CD14-positive monocyte (primary cell): ENCODE measurements around the gene MEX3A. TPM values are rescaled to one million over a fixed set of nuclear protein-coding genes. Genes with fewer than 3 reads are reported as not detected.

Experiments
- DNase-seq, 3 donors: peaks; one replicate each; pipeline ENCODE4 v3.0.0-alpha.2; 2011 to 2022
- H2AFZ ChIP-seq: 2 replicates; pipeline ENCODE4 v1.6.0; 2012; ENCODE audit warnings: mild to moderate bottlenecking, low read depth, low read length, inconsistent platforms; ENCODE audit not compliant: insufficient read depth, poor library complexity, severe bottlenecking
- H3K27ac ChIP-seq, 2 donors: 1 replicate in 1 of 2; 2 replicates in 1 of 2; pipeline ENCODE4 v1.5.1; 2012 to 2013; ENCODE audit warnings: low read length in 2 of 2, control low read depth in 1 of 2, inconsistent platforms in 1 of 2, low read depth in 1 of 2, mild to moderate bottlenecking in 1 of 2
- H3K27me3 ChIP-seq, 2 donors: one replicate each; pipeline versions ENCODE4 v1.6.0 to v1.6.1; 2011 to 2013; ENCODE audit warnings: low read length in 2 of 2; ENCODE audit not compliant: control insufficient read depth in 2 of 2, insufficient read depth in 2 of 2
- H3K36me3 ChIP-seq, 2 donors: replicated peaks in 1 of 2; 1 replicate in 1 of 2; 2 replicates in 1 of 2; pipeline versions ENCODE4 v1.5.1 to v1.6.1; 2012 to 2013; ENCODE audit warnings: low read length in 2 of 2, control low read depth in 1 of 2, inconsistent platforms in 1 of 2, mild to moderate bottlenecking in 1 of 2; ENCODE audit not compliant: insufficient read depth in 2 of 2, control insufficient read depth in 1 of 2
- H3K4me1 ChIP-seq, 2 donors: 1 replicate in 1 of 2; 2 replicates in 1 of 2; pipeline versions ENCODE4 v1.5.1 to v1.6.1; 2012 to 2013; ENCODE audit warnings: low read length in 2 of 2, control low read depth in 1 of 2, inconsistent platforms in 1 of 2, mild to moderate bottlenecking in 1 of 2, moderate library complexity in 1 of 2; ENCODE audit not compliant: insufficient read depth in 2 of 2, control insufficient read depth in 1 of 2
- H3K4me2 ChIP-seq: replicated peaks from 2 replicates; pipeline ENCODE3; 2012; ENCODE audit warnings: low read length, moderate library complexity, mild to moderate bottlenecking; ENCODE audit not compliant: poor library complexity, severe bottlenecking; ENCODE audit errors: extremely low read depth
- H3K4me3 ChIP-seq, 3 experiments: fragments of 200-600 bp in 1 of 3; sonication (generic) in 1 of 3; replicated peaks in 1 of 3; 1 replicate in 2 of 3; 2 replicates in 1 of 3; pipeline ENCODE4 v1.5.1; 2011 to 2013; ENCODE audit warnings: low read length in 3 of 3, mild to moderate bottlenecking in 3 of 3, control low read depth in 2 of 3, low read depth in 2 of 3, inconsistent platforms in 1 of 3, moderate library complexity in 1 of 3
- H3K79me2 ChIP-seq: 2 replicates; pipeline ENCODE4 v1.6.0; 2012; ENCODE audit warnings: mild to moderate bottlenecking, control low read depth, inconsistent platforms, low read length, moderate library complexity; ENCODE audit not compliant: insufficient read depth
- H3K9ac ChIP-seq: 2 replicates; pipeline ENCODE4 v1.6.0; 2017; ENCODE audit warnings: low read length, mild to moderate bottlenecking; ENCODE audit not compliant: insufficient read depth, poor library complexity, severe bottlenecking
- H3K9me3 ChIP-seq, 2 donors: replicated peaks in 1 of 2; 1 replicate in 1 of 2; 2 replicates in 1 of 2; pipeline versions ENCODE4 v1.5.1 to v1.6.1; 2012 to 2013; ENCODE audit warnings: low read length in 2 of 2, control low read depth in 1 of 2; ENCODE audit not compliant: control insufficient read depth in 1 of 2, insufficient read depth in 1 of 2
- H4K20me1 ChIP-seq: 2 replicates; pipeline ENCODE4 v1.6.0; 2012; ENCODE audit warnings: mild to moderate bottlenecking, low read length, control low read depth, moderate library complexity; ENCODE audit not compliant: insufficient read depth
- H3K27ac Mint-ChIP-seq, 7 donors: one replicate each; pipeline ENCODE4 v1.8.0; 2020; ENCODE audit warnings: mild to moderate bottlenecking in 7 of 7, mixed read lengths in 7 of 7, moderate library complexity in 6 of 7, inconsistent platforms in 2 of 7
- H3K27me3 Mint-ChIP-seq, 3 donors: one replicate each; pipeline ENCODE4 v1.8.0; 2021 to 2022; ENCODE audit warnings: low read depth in 3 of 3, mild to moderate bottlenecking in 3 of 3, mixed read lengths in 3 of 3, moderate library complexity in 3 of 3, inconsistent platforms in 1 of 3
- H3K36me3 Mint-ChIP-seq, 2 donors: one replicate each; pipeline ENCODE4 v1.8.0; 2020; ENCODE audit warnings: mixed read lengths in 2 of 2, inconsistent platforms in 1 of 2, mild to moderate bottlenecking in 1 of 2
- H3K4me1 Mint-ChIP-seq: one replicate; pipeline ENCODE4 v1.8.0; 2020; ENCODE audit warnings: mild to moderate bottlenecking, mixed read lengths
- H3K4me3 Mint-ChIP-seq, 2 donors: one replicate each; pipeline ENCODE4 v1.8.0; 2020; ENCODE audit warnings: mild to moderate bottlenecking in 2 of 2, mixed read lengths in 2 of 2, moderate library complexity in 1 of 2
- H3K9me3 Mint-ChIP-seq, 7 donors: one replicate each; pipeline ENCODE4 v1.8.0; 2020 to 2022; ENCODE audit warnings: mixed read lengths in 7 of 7, mild to moderate bottlenecking in 6 of 7, moderate library complexity in 6 of 7, inconsistent platforms in 2 of 7
- WGBS: methylation state at CpG from one replicate; pipeline ENCODE4 v1.1.5; 2013; ENCODE audit warnings: missing lambda C conversion rate; ENCODE audit not compliant: insufficient coverage; 5-methylcytosine and 5-hydroxymethylcytosine counted together
- intact Hi-C, 2 donors: fragments of 100-400 bp; cut with micrococcal nuclease; formaldehyde crosslinking; loops; one replicate each; pipeline versions ENCODE4 v1.15.0 to v1.15.1; 2023
- polyA plus RNA-seq, 3 donors: library from polyadenylated mRNA; depleted of rRNA in 1 of 3; unstranded in 2 of 3; stranded (reverse) in 1 of 3; fragments of 300-500 nt in 2 of 3; fragments of >200 nt in 1 of 3; fragmentation: Illumina TruSeq in 2 of 3; gene quantifications; 1 replicate in 2 of 3; 2 replicates in 1 of 3; pipeline ENCODE4 v1.2.3, GENCODE V29; 2012 to 2021
- TF ChIP-seq, protein P1 (sequence below): fragments of 200-600 bp; IDR thresholded peaks from one replicate; pipeline ENCODE4 v1.8.0; 2022; ENCODE audit warnings: antibody characterized with exemption, mild to moderate bottlenecking

MEX3A gene
- polyA plus RNA-seq, 3 donors = not detected

DNA sequence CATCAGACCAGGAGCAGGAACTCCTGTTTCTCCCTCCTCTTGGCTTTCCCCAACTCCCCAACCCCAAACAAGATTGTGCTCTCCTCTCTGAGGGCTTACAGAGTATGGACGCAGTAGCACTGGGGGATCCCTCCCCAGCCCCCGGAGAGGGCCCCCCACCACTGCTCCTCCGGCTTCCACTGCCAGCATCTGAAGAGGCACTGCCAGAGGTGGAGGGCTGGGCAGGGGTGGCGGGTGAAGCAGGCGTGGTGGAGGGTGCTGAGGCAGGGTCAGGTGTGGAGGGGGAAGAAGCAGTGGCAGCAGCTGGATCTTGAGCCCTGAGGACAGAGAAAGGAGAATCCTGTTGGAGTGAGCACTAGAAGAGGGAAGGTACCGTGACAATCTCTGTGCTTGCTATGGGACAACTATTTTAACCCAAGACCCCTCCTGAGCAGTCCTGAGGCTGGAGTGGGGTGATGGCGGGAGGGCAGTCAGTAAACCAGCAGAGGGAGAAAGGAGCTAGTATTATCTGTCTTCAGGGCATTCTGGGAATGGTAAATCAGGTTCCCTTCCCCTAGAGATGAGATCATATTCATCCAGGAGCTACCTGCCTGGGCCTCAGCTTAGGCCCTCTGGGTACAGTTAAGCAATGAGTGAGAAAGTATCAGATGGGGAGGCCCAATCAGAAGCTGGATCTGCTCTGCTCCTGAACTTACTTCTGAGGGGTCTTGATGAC is 31.1 kb downstream of the MEX3A start:
- no peak overlapping the region for H2AFZ ChIP-seq
- Mint-ChIP-seq H3K9me3 (no peaks in the 10 kb centered on the region), H3K27ac (no peak overlapping the region), H3K4me3 (no peak overlapping the region), H3K27me3 (peaks cover 0 to 2% (median 1%) of the 10 kb centered on the region in 3 donors), H3K4me1 (peaks cover 24% of the 10 kb centered on the region), H3K36me3 (peaks cover 21 to 23% of the 10 kb centered on the region in 2 donors)
- no peak overlapping the region for H3K4me3 ChIP-seq
- WGBS = 100% methylated on average over 1 of the region's 7 CpGs
- peaks cover 19 to 34% of the 10 kb centered on the region in 2 donors for H3K4me1 ChIP-seq
- H3K9me3 ChIP-seq = no peaks in the 10 kb centered on the region
- DNase-seq = no peak
- no peak overlapping the region for H3K27ac ChIP-seq
- H3K36me3 ChIP-seq = peaks cover 8 to 23% of the 10 kb centered on the region in 2 donors
- H4K20me1 ChIP-seq = no peaks in the 10 kb centered on the region
- intact Hi-C loops = loop anchor here (2.0 to 5.0 kb wide), 3 partner anchors 24 to 119 kb away; partner anchors contain the start of gene KHDC4 (in 1 of the 2)
- no peaks in the 10 kb centered on the region for H3K27me3 ChIP-seq
- peaks cover 13% of the 10 kb centered on the region for H3K79me2 ChIP-seq
- TF ChIP-seq, protein P1, sequence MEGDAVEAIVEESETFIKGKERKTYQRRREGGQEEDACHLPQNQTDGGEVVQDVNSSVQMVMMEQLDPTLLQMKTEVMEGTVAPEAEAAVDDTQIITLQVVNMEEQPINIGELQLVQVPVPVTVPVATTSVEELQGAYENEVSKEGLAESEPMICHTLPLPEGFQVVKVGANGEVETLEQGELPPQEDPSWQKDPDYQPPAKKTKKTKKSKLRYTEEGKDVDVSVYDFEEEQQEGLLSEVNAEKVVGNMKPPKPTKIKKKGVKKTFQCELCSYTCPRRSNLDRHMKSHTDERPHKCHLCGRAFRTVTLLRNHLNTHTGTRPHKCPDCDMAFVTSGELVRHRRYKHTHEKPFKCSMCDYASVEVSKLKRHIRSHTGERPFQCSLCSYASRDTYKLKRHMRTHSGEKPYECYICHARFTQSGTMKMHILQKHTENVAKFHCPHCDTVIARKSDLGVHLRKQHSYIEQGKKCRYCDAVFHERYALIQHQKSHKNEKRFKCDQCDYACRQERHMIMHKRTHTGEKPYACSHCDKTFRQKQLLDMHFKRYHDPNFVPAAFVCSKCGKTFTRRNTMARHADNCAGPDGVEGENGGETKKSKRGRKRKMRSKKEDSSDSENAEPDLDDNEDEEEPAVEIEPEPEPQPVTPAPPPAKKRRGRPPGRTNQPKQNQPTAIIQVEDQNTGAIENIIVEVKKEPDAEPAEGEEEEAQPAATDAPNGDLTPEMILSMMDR = no peak
- H3K4me2 ChIP-seq = no peak overlapping the region
- H3K9ac ChIP-seq = no peak overlapping the region

DNA sequence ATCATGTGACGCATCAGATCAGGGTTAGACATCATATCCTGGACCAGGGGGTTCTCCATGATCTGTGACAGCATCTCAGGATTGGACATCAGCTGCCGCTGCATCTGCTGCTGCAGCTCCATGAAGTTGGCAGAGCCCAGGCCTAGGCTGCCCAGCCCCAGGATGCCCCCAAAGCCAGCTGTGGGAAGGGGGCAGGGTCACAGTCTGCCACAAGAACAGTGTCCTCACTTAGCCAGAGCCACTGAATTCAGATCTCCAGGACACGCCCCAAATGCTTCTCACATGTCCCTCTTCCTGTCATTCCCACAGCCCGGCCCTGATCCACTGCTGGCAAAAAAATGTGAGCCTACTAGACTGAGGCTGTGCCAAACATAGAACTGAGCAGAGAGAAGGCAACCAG is 31.9 kb downstream of the MEX3A start:
- peaks cover 16% of the 10 kb centered on the region for H3K4me1 Mint-ChIP-seq
- H2AFZ ChIP-seq = no peak overlapping the region
- no peak overlapping the region for H3K4me3 Mint-ChIP-seq

More for the DNA sequence above, 31.9 kb downstream of the MEX3A start:
- Mint-ChIP-seq H3K27me3 (peaks cover 0 to 2% (median 1%) of the 10 kb centered on the region in 3 donors), H3K9me3 (no peaks in the 10 kb centered on the region), H3K27ac (no peak overlapping the region), H3K36me3 (peaks cover 21 to 23% of the 10 kb centered on the region in 2 donors)
- WGBS = 100% methylated on average over 4 of the region's 4 CpGs
- Histone ChIP-seq H3K4me1 (peaks cover 11 to 26% of the 10 kb centered on the region in 2 donors), H3K9ac (no peak overlapping the region), H3K27ac (no peak overlapping the region), H3K27me3 (no peaks in the 10 kb centered on the region), H3K79me2 (peaks cover 5% of the 10 kb centered on the region), H4K20me1 (no peaks in the 10 kb centered on the region), H3K4me3 (no peak overlapping the region), H3K4me2 (no peak overlapping the region), H3K36me3 (peaks cover 8 to 23% of the 10 kb centered on the region in 2 donors), H3K9me3 (no peaks in the 10 kb centered on the region)
- DNase-seq = no peak
- intact Hi-C loops = loop anchor here (2.0 to 5.0 kb wide), 3 partner anchors 24 to 118 kb away; partner anchors contain the start of gene KHDC4 (in 1 of the 2)
- TF ChIP-seq, protein P1 = no peak
